B cell (primary cell): ENCODE results near the gene FFAR2. TPM values are rescaled to one million over a fixed set of nuclear protein-coding genes. Genes with fewer than 3 reads are reported as not detected.

Source experiments
- ATAC-seq: fragments of 200-7000 bp; cut with Tn5 transposase; one replicate; pipeline ENCODE4 v1.10.0; 2021; ENCODE audit warnings: low read depth, mild to moderate bottlenecking, moderate number of reproducible peaks, moderate library complexity
- CTCF ChIA-PET: fragments of 350-600 bp; sonication (Branson Sonifier 250); formaldehyde crosslinking; loops from one replicate; lab custom pipeline; 2021; ENCODE audit warnings: antibody characterized with exemption, inconsistent platforms; lab: Charles Lee
- POLR2A ChIA-PET: fragments of 350-600 bp; sonication (Branson Sonifier 250); formaldehyde crosslinking; loops from one replicate; lab custom pipeline; 2021; ENCODE audit warnings: antibody characterized with exemption; lab: Charles Lee
- DNase-seq: peaks from one replicate; pipeline ENCODE4 v3.0.0; 2013
- H2AFZ ChIP-seq: 2 replicates; pipeline ENCODE4 v1.6.1; 2012; ENCODE audit warnings: mild to moderate bottlenecking, low read depth, low read length; ENCODE audit not compliant: insufficient read depth, poor library complexity, severe bottlenecking
- H3K27ac ChIP-seq, 2 donors: 1 replicate in 1 of 2; 2 replicates in 1 of 2; pipeline ENCODE4 v1.5.1; 2012 to 2013; ENCODE audit warnings: low read length in 2 of 2, mild to moderate bottlenecking in 2 of 2, moderate library complexity in 1 of 2
- H3K27me3 ChIP-seq, 4 experiments: fragments of 200-600 bp in 1 of 4; sonication (generic) in 1 of 4; replicated peaks in 1 of 4; 1 replicate in 2 of 4; 2 replicates in 2 of 4; pipeline versions ENCODE4 v1.6.1 to v1.7.0; 2013 to 2016; ENCODE audit warnings: low read length in 3 of 4, mild to moderate bottlenecking in 2 of 4, mixed read lengths in 1 of 4, moderate library complexity in 1 of 4; ENCODE audit not compliant: insufficient read depth in 4 of 4, control insufficient read depth in 3 of 4; ENCODE audit errors: control extremely low read depth in 1 of 4
- H3K36me3 ChIP-seq, 2 experiments: replicated peaks in 1 of 2; 1 replicate in 1 of 2; 2 replicates in 1 of 2; pipeline versions ENCODE4 v1.6.1 to v1.7.1; 2013; ENCODE audit warnings: low read length in 1 of 2; ENCODE audit not compliant: insufficient read depth in 2 of 2, control insufficient read depth in 1 of 2; ENCODE audit errors: control extremely low read depth in 1 of 2, extremely low read depth in 1 of 2
- H3K4me1 ChIP-seq, 2 donors: fragments of 200-600 bp in 1 of 2; sonication (generic) in 1 of 2; 1 replicate in 1 of 2; 2 replicates in 1 of 2; pipeline versions ENCODE4 v1.5.1 to v1.6.1; 2013 to 2017; ENCODE audit warnings: low read length in 2 of 2; ENCODE audit not compliant: control insufficient read depth in 2 of 2, insufficient read depth in 2 of 2
- H3K4me2 ChIP-seq: replicated peaks from 2 replicates; pipeline ENCODE3; 2012; ENCODE audit warnings: mild to moderate bottlenecking, low read depth, low read length; ENCODE audit not compliant: poor library complexity, severe bottlenecking
- H3K4me3 ChIP-seq, 5 experiments: fragments of 200-600 bp in 1 of 5; sonication (generic) in 1 of 5; 1 replicate in 3 of 5; 2 replicates in 2 of 5; pipeline versions ENCODE4 v1.5.1 to v1.7.0; 2011 to 2016; ENCODE audit warnings: low read length in 4 of 5, mild to moderate bottlenecking in 4 of 5, low read depth in 2 of 5, control low read depth in 1 of 5, moderate library complexity in 1 of 5; ENCODE audit not compliant: insufficient read depth in 1 of 5; ENCODE audit errors: control extremely low read depth in 1 of 5, extremely low read depth in 1 of 5
- H3K79me2 ChIP-seq: fragments of 200-600 bp; sonication (generic); one replicate; pipeline ENCODE4 v1.6.0; 2016; ENCODE audit warnings: low read length; ENCODE audit not compliant: control insufficient read depth, insufficient read depth
- H3K9ac ChIP-seq: fragments of 200-600 bp; sonication (generic); 2 replicates; pipeline ENCODE4 v1.6.1; 2017; ENCODE audit warnings: mild to moderate bottlenecking, low read length, moderate library complexity
- H3K9me3 ChIP-seq, 3 donors: one replicate each; pipeline versions ENCODE4 v1.6.1 to v1.7.1; 2013; ENCODE audit warnings: low read length in 2 of 3; ENCODE audit not compliant: control insufficient read depth in 2 of 3, insufficient read depth in 1 of 3; ENCODE audit errors: control extremely low read depth in 1 of 3
- H4K20me1 ChIP-seq: 2 replicates; pipeline ENCODE4 v1.6.0; 2012; ENCODE audit warnings: mild to moderate bottlenecking, low read length; ENCODE audit not compliant: insufficient read depth, control insufficient read depth, poor library complexity, severe bottlenecking
- H3K27ac Mint-ChIP-seq: one replicate; pipeline ENCODE4 v1.8.0; 2021; ENCODE audit warnings: mixed read lengths
- H3K27me3 Mint-ChIP-seq: one replicate; pipeline ENCODE4 v1.8.0; 2021; ENCODE audit warnings: mixed read lengths
- H3K4me1 Mint-ChIP-seq: one replicate; pipeline ENCODE4 v1.8.0; 2021; ENCODE audit warnings: mixed read lengths
- H3K4me3 Mint-ChIP-seq: one replicate; pipeline ENCODE4 v1.8.0; 2021; ENCODE audit warnings: mixed read lengths
- H3K9me3 Mint-ChIP-seq: one replicate; pipeline ENCODE4 v1.8.0; 2022; ENCODE audit warnings: mixed read lengths; ENCODE audit not compliant: insufficient read depth
- CTCF ChIP-seq: fragments of 200-600 bp; IDR thresholded peaks from one replicate; pipeline ENCODE4 v1.8.0; 2022; ENCODE audit warnings: antibody characterized with exemption, mild to moderate bottlenecking
- EZH2 ChIP-seq: IDR thresholded peaks from 2 replicates; pipeline ENCODE4 v1.6.1; 2012; ENCODE audit warnings: borderline replicate concordance, low read depth, mild to moderate bottlenecking, moderate library complexity, low read length; ENCODE audit not compliant: insufficient read depth, poor library complexity, severe bottlenecking
- WGBS: methylation state at CpG from one replicate; pipeline ENCODE4 v1.1.5; 2013; ENCODE audit warnings: missing lambda C conversion rate; ENCODE audit not compliant: insufficient coverage; 5-methylcytosine and 5-hydroxymethylcytosine counted together
- intact Hi-C: fragments of 100-400 bp; cut with micrococcal nuclease; formaldehyde crosslinking; loops from one replicate; pipeline ENCODE4 v1.10.0; 2022
- polyA plus RNA-seq: library from polyadenylated mRNA; depleted of rRNA; stranded (reverse); fragments of >200 nt; gene quantifications from 2 replicates; pipeline ENCODE4 v1.2.3, GENCODE V29; 2012
- total RNA-seq, 2 donors: library from RNA; stranded (reverse); fragments of 120-200 nt in 1 of 2; gene quantifications; 1 replicate in 1 of 2; 2 replicates in 1 of 2; pipeline versions ENCODE4 v1.2.3 to v1.2.4, GENCODE V29; 2013 to 2022

FFAR2 gene
- total and polyA plus RNA-seq, 2 donors (not counting 1 experiment from before 2014, with no cell fraction given), result 0.31 TPM; not detected in 1

GRCh38 chr19:35399231-35399630 is 48.8 kb upstream of the FFAR2 start:
- Mint-ChIP-seq H3K4me3 (no peak overlapping the region), H3K27me3 (no peaks in the 10 kb centered on the region), H3K27ac (no peak overlapping the region), H3K9me3 (no peaks in the 10 kb centered on the region), H3K4me1 (peaks cover 8% of the 10 kb centered on the region)
- WGBS, result 20% methylated on average over 1 of the region's 4 CpGs
- H3K36me3 ChIP-seq, result no peaks in the 10 kb centered on the region
- POLR2A ChIA-PET, result no interaction called here
- intact Hi-C loops, result no loop called here
- H3K27me3 ChIP-seq, result peaks cover 0 to 4% (median 0%) of the 10 kb centered on the region in 4 experiments
- H3K27ac ChIP-seq, result no peak overlapping the region
- H4K20me1 ChIP-seq, result no peaks in the 10 kb centered on the region
- CTCF ChIA-PET, result no interaction called here
- H3K9ac ChIP-seq, result no peak overlapping the region
- no peak for DNase-seq
- H2AFZ ChIP-seq, result no peak overlapping the region
- no peak overlapping the region for H3K4me2 ChIP-seq
- no peaks in the 10 kb centered on the region for H3K79me2 ChIP-seq
- no peaks in the 10 kb centered on the region for H3K4me1 ChIP-seq
- no peak overlapping the region for H3K4me3 ChIP-seq
- ATAC-seq, result no peak
- TF ChIP-seq EZH2 (no peak), CTCF (no peak)
- peaks cover 0 to 2% (median 0%) of the 10 kb centered on the region in 3 donors for H3K9me3 ChIP-seq

GRCh38 chr19:35399948-35400772 is 47.9 kb upstream of the FFAR2 start:
- Mint-ChIP-seq H3K27me3 (no peaks in the 10 kb centered on the region), H3K4me1 (peaks cover 8% of the 10 kb centered on the region), H3K4me3 (no peak overlapping the region), H3K9me3 (no peaks in the 10 kb centered on the region), H3K27ac (no peak overlapping the region)
- no peak overlapping the region for H2AFZ ChIP-seq
- H3K9ac ChIP-seq, result no peak overlapping the region
- ATAC-seq (no peak), DNase-seq (no peak)
- TF ChIP-seq EZH2, result no peak
- no peak for TF ChIP-seq CTCF
- no peaks in the 10 kb centered on the region for H3K79me2 ChIP-seq
- H4K20me1 ChIP-seq, result no peaks in the 10 kb centered on the region
- no peaks in the 10 kb centered on the region for H3K36me3 ChIP-seq
- no peak overlapping the region for H3K4me2 ChIP-seq
- peaks cover 0 to 2% (median 0%) of the 10 kb centered on the region in 3 donors for H3K9me3 ChIP-seq
- POLR2A ChIA-PET, result no interaction called here
- H3K4me3 ChIP-seq, result no peak overlapping the region
- no peaks in the 10 kb centered on the region for H3K4me1 ChIP-seq
- peaks cover 0 to 4% (median 0%) of the 10 kb centered on the region in 4 experiments for H3K27me3 ChIP-seq
- CTCF ChIA-PET, result no interaction called here
- 78% methylated on average over 6 of the region's 10 CpGs for WGBS
- no peak overlapping the region for H3K27ac ChIP-seq
- intact Hi-C loops, result no loop called here
